Stimulated activated CD8-positive, alpha-beta memory T cell treated with anti-CD3 and anti-CD28 coated beads, Interleukin-7, amount 100 ng/mL, for 1 hour (primary cell): Measurements from ENCODE around the gene ALDH3B1.
"Not testable (repeated sequence)": the region's sequence is repeated elsewhere in the genome, so short reads cannot be mapped to it uniquely, and the experiment has no call there.

Source experiments
- DNase-seq, 2 donors: peaks; one replicate each; pipeline ENCODE4 v3.0.0-alpha.2; 2020; ENCODE audit warnings: low read depth in 2 of 2

The ALDH3B1 gene

DNA sequence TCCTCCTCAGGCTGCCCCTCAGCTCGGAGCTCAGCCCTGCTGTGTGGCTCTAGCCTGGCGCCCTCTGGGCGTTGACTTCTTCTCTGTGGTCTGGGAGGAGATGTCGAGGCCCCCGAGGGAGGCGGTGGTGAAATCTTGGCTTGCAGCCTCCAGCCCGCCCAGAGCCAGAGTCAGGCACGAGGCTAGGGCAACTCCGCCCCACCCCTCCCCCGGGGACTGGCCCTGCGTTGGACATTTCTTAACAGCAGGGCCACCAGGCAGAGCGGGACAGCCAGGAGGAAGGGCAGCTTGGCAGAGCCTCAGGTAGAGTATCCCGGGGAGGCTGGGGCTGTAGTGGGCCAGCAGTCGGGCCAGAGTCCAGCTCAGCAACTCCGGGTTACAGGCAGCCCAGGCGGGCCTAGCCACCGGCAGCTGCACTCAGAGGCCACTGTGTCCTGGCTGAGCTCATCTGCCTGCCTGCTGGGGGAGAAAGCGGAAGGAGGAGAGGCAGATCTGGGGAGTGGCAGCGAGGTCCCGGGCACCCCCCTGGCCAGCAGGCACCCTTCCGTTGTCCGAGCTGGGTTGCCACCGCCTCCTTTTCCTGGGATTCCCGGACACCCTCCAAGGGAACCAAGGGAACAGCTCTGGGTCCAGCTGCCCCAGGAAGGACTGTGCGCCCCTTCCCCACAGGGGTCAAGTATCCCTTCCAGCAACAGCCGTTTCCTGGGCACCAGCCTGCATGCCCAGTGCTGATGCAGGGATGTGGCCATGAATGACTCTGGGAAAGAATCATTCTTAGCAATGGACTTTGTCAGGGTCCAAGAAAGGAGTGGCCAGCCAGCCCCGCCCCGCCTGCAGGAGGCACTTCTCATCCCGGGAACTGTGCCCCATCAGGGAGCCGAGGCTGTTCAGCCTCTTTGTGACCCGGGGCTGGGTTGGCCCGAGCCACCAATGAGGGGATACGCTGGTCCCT, at the start of gene ALDH3B1:
TSS of gene ALDH3B1 (plus strand) at position 238 of the 952 bp plus-strand sequence. CDS start 4,971 bp downstream, outside the sequence.
- DNase-seq, result no peak

- DNase-seq, result not testable (repeated sequence)
Measured at GRCh38 chr11:67963217-67963616, 46.9 kb upstream of the ALDH3B1 start.

DNA sequence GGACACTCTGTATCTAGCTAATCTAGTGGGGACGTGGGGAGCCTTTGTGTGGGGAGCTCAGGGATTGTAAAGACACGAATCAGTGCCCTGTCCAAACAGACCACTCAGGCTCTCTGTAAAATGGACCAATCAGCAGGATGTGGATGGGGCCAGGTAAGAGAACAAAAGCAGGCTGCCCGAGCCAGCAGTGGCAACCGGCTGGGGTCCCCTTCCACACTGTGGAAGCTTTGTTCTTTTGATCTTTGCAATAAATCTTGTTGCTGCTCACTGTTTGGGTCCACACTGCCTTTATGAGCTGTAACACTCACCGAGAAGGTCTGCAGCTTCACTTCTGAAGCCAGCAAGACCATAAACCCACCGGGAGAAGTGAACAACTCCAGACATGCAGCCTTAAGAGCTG, 46.2 kb upstream of the ALDH3B1 start:
- DNase-seq, result not testable (repeated sequence)

- not testable (repeated sequence) for DNase-seq
Measured at GRCh38 chr11:67964746-67965145, 45.4 kb upstream of the ALDH3B1 start.

DNA sequence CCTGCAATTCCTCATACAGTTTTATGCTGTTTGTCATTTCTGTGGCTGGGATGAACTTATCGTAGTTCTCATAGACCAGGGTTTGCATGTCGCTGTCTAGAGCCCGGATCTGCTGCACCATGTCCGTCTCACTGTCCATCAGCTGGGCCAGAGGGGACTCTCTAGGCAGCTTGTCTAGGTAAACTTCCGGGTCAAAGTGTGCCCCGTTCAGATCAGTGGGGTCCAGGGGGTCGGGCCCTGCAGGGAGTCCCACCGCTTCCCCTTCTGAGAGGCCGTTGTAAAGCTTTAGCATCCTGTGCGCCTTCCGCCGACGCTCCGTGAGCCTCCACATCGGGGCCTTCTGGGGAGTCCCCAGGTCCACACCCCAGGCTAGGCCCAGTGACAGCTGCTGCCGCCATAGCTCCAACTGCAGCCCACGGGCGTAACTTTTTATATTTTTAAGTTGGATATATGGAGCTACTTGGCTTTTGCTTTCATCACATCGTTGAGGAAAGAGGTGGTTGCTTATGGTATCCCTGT, 44.2 kb upstream of the ALDH3B1 start:
- not testable (repeated sequence) for DNase-seq

DNA sequence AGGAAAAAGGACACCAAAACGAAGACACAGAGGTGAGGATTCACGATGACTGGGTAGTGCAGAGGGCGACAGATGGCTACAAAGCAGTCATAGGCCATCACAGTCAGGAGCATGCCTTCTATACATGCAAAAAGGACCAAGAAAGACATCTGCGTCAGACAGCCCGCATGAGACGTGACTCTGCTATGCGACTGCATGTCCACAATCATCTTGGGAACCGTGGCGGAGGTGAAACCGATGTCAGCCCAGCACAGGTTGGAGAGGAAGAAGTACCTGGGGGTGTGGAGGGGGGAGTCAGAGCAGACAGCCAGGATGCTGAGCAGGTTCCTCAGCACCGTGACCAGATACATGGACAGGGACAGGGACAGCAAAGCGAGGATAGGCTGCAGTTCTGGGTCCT, 35.4 kb upstream of the ALDH3B1 start:
- DNase-seq, result not testable (repeated sequence)

- not testable (repeated sequence) for DNase-seq
Measured at GRCh38 chr11:67978766-67979418, 31.2 kb upstream of the ALDH3B1 start.

GRCh38 chr11:67981226-67981625, 28.9 kb upstream of the ALDH3B1 start:
- DNase-seq, result not testable (repeated sequence)

DNA sequence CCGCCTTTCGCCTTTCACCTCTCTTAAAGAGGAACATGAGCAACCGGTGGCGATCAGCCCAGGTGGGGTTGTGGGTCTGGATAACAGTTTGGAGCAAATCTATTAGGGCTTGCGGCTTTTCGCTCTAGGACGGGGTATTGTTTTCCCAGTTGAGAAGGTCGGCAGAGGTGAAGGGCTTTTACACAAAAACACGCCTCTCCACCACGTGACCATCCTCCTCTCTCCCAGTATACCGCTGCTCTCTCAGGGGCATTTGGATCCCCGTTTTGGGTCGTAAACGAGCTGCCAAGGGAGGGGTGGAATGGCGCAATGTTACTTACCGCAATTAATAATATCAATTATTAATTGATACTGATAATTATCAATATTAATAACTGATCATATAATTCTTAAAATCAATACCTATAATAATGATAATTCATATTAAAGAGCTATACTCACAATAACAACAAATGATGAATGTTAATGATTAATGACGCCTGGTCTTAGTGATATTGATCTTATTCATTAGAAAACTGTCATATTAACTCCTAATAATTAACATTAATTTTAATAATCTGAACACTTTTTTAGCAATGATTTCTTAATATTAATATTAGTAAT, 27.8 kb upstream of the ALDH3B1 start:
- not testable (repeated sequence) for DNase-seq

- no peak for DNase-seq
Measured at GRCh38 chr11:67983951-67984350, 26.2 kb upstream of the ALDH3B1 start.

- not testable (repeated sequence) for DNase-seq
Measured at GRCh38 chr11:67985302-67985701, 24.8 kb upstream of the ALDH3B1 start.

GRCh38 chr11:67990546-67991346, 19.4 kb upstream of the ALDH3B1 start:
- not testable (repeated sequence) for DNase-seq

DNA sequence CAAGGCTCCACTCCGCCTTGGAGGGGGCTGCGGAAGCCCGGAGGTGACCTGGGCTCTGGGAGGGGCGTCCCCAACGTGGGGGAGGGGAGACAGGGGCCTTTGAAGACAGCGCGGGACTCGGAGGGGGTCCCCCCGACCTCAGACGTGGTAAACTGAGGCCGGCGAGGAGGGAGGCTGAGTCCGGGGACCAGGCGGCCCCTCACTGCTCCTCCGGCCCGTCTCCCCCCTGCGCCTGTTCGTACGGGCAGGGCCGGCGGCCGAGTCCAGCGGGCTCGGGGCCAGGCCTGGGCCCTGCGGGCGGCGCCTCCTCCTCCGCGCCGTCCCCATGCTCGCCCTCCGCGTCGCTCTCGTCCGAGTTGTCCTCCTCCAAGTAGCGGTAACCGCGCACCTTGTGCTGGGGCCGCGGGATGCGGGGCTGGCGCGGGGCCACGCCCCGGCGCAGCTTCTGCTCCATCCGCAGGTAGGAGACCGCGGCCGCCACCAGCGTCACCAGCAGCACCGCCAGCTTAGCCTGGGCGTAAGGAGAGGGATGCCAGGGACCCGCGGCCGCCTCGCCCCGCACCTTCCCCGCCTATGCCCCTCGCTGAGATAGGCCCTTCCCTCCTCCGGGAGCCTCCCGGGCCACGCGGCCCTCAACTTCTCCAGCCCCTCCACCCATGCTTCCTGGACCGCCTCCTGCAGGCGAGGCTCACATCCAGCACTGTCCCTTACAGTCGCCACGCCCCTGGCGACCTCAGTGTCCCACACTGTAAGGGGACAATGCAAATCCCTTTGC, 18.6 kb upstream of the ALDH3B1 start:
- not testable (repeated sequence) for DNase-seq

DNA sequence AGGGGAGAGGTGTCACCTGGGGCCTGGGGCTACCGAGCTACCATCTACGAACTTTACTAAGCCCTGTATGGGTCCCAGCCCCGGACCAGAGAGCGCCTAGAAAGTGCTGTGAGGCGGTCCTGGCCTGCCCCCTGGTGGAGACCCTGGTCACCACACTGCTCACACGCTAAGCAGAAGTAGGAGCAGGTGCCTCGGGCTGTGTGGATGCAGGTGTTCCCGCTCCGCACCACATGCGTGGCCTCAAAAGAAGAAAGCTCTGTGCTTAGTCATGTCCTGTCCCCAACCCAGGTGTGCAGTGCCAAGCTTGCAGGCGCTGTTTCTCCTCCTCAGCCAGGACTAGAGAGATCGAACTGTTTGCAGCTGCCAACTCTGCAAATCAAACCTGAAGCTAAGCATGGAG, 16.3 kb upstream of the ALDH3B1 start:
- DNase-seq, result not testable (repeated sequence)

DNA sequence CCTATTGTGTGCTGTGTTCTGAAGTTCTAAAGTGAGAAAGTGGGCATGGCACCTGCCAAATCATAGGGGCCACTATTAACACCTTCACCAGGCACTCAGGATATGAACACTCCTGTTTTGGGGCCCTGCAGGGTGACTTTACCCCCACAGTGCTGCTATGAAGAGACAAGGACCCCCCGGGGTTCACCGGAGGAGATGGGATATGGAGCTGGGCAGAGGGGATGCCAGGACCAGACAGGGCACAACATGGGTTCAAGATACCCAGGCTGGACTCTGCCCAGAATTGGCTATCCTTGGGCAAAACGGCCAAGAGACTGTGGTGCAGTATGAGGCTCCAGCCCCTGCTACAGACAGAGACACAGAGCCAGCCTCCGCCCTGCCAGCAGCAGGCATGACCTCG, 15.7 kb upstream of the ALDH3B1 start:
- DNase-seq, result not testable (repeated sequence)

DNA sequence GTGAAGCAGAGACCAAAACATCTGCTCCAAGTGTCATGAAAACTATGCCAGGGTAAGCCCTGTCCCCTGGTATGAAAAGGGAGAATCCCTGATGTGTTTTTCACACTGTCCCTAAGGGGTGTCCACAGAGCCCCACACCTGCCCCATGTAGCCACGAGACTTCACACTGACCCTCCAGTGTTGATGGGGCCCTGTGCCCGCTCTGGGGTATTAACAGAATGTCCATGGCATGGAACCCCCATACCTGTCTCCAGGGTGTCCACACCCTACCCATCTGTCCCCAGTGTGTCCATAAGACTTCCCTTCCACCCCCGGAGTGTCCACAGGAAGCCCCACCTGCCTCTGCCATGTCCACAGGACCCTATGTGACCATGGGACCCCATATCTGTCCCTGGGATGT, 15.0 kb upstream of the ALDH3B1 start:
- DNase-seq, result not testable (repeated sequence)

- DNase-seq, result not testable (repeated sequence)
Measured at GRCh38 chr11:67995579-67995978, 14.5 kb upstream of the ALDH3B1 start.

DNA sequence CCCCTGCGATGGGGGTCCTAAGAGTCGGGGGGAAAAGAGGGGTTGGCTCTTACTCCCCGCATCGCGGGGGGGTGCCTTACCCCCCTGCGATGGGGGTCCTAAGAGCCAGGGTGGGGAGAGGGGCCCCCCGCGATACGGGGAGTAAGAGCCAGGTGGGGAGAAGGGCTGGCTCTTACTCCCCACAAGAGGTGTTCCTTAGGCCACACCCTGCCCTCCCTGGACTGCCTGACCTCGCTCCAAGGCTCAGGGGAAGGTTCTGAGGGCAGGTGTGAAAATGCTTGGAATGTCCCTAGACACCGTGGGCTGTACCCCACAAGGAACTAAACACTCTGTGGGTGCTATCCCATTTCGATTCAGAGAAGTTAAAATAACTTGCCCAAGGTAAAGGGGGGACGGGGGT, 14.1 kb upstream of the ALDH3B1 start:
- no peak for DNase-seq

DNA sequence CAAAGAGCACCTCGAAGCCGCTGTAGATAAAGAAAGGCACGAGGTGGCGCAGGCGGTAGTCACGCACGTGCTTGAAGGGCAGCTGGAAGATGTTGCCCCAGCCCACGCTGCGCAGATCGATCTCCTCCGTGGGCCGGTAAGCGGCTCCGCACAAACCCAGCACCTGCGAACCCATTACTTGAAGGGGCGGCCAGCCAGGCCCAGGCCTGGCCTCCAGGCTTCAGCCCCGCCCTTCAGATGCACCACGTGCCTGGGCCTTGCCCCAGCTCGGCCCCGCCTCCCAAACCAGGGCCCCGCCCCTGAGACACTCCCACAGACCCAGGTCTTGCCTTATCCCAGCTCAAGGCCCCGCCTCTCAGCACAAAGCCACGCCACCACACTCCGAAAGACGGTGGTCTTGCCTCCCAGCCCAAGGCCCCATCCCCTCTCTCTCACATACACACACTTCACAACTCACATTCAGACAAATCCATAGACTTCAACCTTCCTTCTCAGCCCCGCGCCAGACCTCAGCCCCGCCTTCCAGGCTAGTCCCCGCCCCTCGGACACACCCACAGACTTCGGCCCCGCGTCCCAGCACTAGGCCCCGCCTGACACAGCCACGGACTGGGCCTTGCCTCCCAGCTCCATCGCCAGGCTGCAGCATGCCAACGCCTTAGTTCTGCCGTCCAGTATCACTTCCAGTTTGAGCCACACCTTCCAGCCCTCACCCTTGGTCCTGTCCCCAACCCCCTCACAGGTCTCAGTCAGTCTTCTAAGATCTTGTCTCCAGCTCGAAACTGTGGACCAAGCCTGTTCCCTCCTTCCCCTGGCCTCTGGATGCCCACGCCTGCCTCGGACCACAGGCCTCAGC, 13.3 kb upstream of the ALDH3B1 start:
- no peak for DNase-seq
